ENCODE measurements around the gene FOSB. TPM values are rescaled to one million over a fixed set of nuclear protein-coding genes. Genes with fewer than 3 reads are reported as not detected.

Gene FOSB
- total and polyA plus RNA-seq, 2 donors (not counting 3 experiments of a cell fraction or from before 2014, with no cell fraction given), result 2.0 to 10.7 TPM

DNA sequence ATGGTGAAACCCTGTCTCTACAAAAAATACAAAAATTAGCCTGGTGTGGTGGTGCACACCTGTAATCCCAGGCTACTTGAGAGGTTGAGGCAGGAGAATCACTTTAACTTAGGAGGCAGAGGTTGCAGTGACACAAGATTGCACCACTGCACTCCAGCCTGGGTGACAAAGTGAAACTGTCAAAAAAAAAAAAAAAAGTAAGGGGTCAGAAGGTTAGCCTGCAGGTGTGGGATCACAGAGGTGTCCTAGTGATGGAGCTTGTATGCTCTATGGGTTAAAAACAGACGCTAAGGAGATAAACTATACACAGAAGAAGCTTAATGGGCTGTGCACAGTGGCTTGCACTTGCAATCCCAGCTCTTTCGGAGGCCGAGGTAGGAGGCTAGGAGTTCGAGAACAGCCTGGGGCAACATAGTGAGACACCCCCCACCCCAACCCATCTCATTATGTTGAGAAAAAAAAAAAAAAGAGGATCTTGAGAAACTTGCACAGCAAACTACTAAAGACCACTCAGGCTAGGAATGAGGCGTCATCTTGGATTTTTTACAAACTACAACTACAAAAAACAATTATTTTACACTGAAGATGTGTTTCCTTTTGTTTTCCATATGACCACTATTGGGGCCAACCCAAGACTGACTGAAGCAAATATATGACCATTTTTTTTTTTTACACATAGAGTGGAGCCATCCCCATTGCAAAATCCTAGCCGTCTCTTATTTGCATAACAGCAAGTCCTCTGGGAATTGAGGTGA lies 7.9 kb downstream of the FOSB start:
- DNase-seq (ENCODE audit: low read depth, low spot score), result no peak
- dilution Hi-C loops (cut with MboI; ENCODE audit: extremely low pct_ligation_motif_present, low sequenced_read_pairs), result no loop called here
- POLR2A ChIA-PET, result no interaction called here

More for the DNA sequence above, 7.9 kb downstream of the FOSB start:
- CTCF ChIA-PET, result interaction anchor here (1.0 to 9.3 kb wide), 6 partner anchors 10 to 74 kb away, joined by 3 to 891 read pairs (median 4); no protein-coding TSS in a partner anchor
- Histone ChIP-seq H3K9me1 (replicated peaks; ENCODE audit: control insufficient read depth, extremely low read depth, insufficient read depth, low read length) (no peaks in the 10 kb centered on the region), H3K27ac (ENCODE audit: insufficient read depth, low read depth, low read length) (no peak overlapping the region), H3K4me3 (replicated peaks in 1 of 3; ENCODE audit: insufficient read depth in 1 of 3, low read depth in 1 of 3, low read length in 3 of 3) (no peak overlapping the region), H4K20me1 (replicated peaks; ENCODE audit: control insufficient read depth, extremely low read depth, insufficient read depth, low read length) (no peaks in the 10 kb centered on the region), H3K4me2 (ENCODE audit: insufficient read depth, low read length) (no peak overlapping the region), H3K4me1 (ENCODE audit: control insufficient read depth, extremely low read depth, insufficient read depth, low read length) (peaks cover 3% of the 10 kb centered on the region), H3K9ac (replicated peaks; ENCODE audit: extremely low read depth, insufficient read depth, low read length) (no peak overlapping the region), H2AFZ (ENCODE audit: low read depth, low read length) (no peak overlapping the region), H3K27me3 (ENCODE audit: control insufficient read depth in 2 of 2, insufficient read depth in 2 of 2, low read length in 2 of 2) (no peaks in the 10 kb centered on the region), H3K9me3 (replicated peaks; ENCODE audit: control insufficient read depth, insufficient read depth, low read length) (no peaks in the 10 kb centered on the region), H3K36me3 (ENCODE audit: control insufficient read depth in 2 of 2, extremely low read depth in 1 of 2, insufficient read depth in 2 of 2, low read length in 2 of 2) (no peaks in the 10 kb centered on the region), H3K79me2 (ENCODE audit: control insufficient read depth, insufficient read depth, low read length) (no peaks in the 10 kb centered on the region)
- no peak for TF ChIP-seq MAX (IDR thresholded peaks at IDR 0.05; ENCODE audit: insufficient read depth, insufficient read length)
- TF ChIP-seq FOS (IDR thresholded peaks at IDR 0.05; ENCODE audit: borderline replicate concordance, insufficient read depth, low read length), result no peak
- no peak for TF ChIP-seq POLR2AphosphoS5 (IDR thresholded peaks at IDR 0.05; ENCODE audit: insufficient read depth, low read depth, low read length)
- TF ChIP-seq, protein P1, sequence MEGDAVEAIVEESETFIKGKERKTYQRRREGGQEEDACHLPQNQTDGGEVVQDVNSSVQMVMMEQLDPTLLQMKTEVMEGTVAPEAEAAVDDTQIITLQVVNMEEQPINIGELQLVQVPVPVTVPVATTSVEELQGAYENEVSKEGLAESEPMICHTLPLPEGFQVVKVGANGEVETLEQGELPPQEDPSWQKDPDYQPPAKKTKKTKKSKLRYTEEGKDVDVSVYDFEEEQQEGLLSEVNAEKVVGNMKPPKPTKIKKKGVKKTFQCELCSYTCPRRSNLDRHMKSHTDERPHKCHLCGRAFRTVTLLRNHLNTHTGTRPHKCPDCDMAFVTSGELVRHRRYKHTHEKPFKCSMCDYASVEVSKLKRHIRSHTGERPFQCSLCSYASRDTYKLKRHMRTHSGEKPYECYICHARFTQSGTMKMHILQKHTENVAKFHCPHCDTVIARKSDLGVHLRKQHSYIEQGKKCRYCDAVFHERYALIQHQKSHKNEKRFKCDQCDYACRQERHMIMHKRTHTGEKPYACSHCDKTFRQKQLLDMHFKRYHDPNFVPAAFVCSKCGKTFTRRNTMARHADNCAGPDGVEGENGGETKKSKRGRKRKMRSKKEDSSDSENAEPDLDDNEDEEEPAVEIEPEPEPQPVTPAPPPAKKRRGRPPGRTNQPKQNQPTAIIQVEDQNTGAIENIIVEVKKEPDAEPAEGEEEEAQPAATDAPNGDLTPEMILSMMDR (IDR thresholded peaks at IDR 0.05; ENCODE audit: extremely low read depth in 1 of 2, insufficient read depth in 1 of 2, low read depth in 1 of 2, low read length in 2 of 2), result no peak
- TF ChIP-seq MYC (IDR thresholded peaks at IDR 0.05; ENCODE audit: low read depth, low read length), result no peak
- TF ChIP-seq POLR2A (IDR thresholded peaks at IDR 0.05; ENCODE audit: low read depth, low read length), result no peak
- TF ChIP-seq JUN (IDR thresholded peaks at IDR 0.05; ENCODE audit: borderline replicate concordance, insufficient read depth, insufficient read length, low read depth), result no peak
- no peak for TF ChIP-seq EZH2 (IDR thresholded peaks at IDR 0.05; ENCODE audit: borderline replicate concordance, low read depth, low read length, severe bottlenecking)
- TF ChIP-seq GATA2 (IDR thresholded peaks at IDR 0.05; ENCODE audit: insufficient read depth, insufficient read length, low read depth, low read length), result no peak
- FAIRE-seq, result no peak
- intact Hi-C loops (cut with micrococcal nuclease), result no loop called here
- no TSS peak for BruUV-seq (replicated peaks)

All from endothelial cell of umbilical vein (primary cell).